CD14-positive monocyte (primary cell): ENCODE measurements around the gene PRPF18. TPM values are rescaled to one million over a fixed set of nuclear protein-coding genes. Genes with fewer than 3 reads are reported as not detected.

Experiments
- DNase-seq, 3 donors: peaks; one replicate each; pipeline ENCODE4 v3.0.0-alpha.2; 2011 to 2022
- H2AFZ ChIP-seq: 2 replicates; pipeline ENCODE4 v1.6.0; 2012; ENCODE audit warnings: mild to moderate bottlenecking, low read depth, low read length, inconsistent platforms; ENCODE audit not compliant: insufficient read depth, poor library complexity, severe bottlenecking
- H3K27ac ChIP-seq, 2 donors: 1 replicate in 1 of 2; 2 replicates in 1 of 2; pipeline ENCODE4 v1.5.1; 2012 to 2013; ENCODE audit warnings: low read length in 2 of 2, control low read depth in 1 of 2, inconsistent platforms in 1 of 2, low read depth in 1 of 2, mild to moderate bottlenecking in 1 of 2
- H3K27me3 ChIP-seq, 2 donors: one replicate each; pipeline versions ENCODE4 v1.6.0 to v1.6.1; 2011 to 2013; ENCODE audit warnings: low read length in 2 of 2; ENCODE audit not compliant: control insufficient read depth in 2 of 2, insufficient read depth in 2 of 2
- H3K36me3 ChIP-seq, 2 donors: replicated peaks in 1 of 2; 1 replicate in 1 of 2; 2 replicates in 1 of 2; pipeline versions ENCODE4 v1.5.1 to v1.6.1; 2012 to 2013; ENCODE audit warnings: low read length in 2 of 2, control low read depth in 1 of 2, inconsistent platforms in 1 of 2, mild to moderate bottlenecking in 1 of 2; ENCODE audit not compliant: insufficient read depth in 2 of 2, control insufficient read depth in 1 of 2
- H3K4me1 ChIP-seq, 2 donors: 1 replicate in 1 of 2; 2 replicates in 1 of 2; pipeline versions ENCODE4 v1.5.1 to v1.6.1; 2012 to 2013; ENCODE audit warnings: low read length in 2 of 2, control low read depth in 1 of 2, inconsistent platforms in 1 of 2, mild to moderate bottlenecking in 1 of 2, moderate library complexity in 1 of 2; ENCODE audit not compliant: insufficient read depth in 2 of 2, control insufficient read depth in 1 of 2
- H3K4me2 ChIP-seq: replicated peaks from 2 replicates; pipeline ENCODE3; 2012; ENCODE audit warnings: low read length, moderate library complexity, mild to moderate bottlenecking; ENCODE audit not compliant: poor library complexity, severe bottlenecking; ENCODE audit errors: extremely low read depth
- H3K4me3 ChIP-seq, 3 experiments: fragments of 200-600 bp in 1 of 3; sonication (generic) in 1 of 3; replicated peaks in 1 of 3; 1 replicate in 2 of 3; 2 replicates in 1 of 3; pipeline ENCODE4 v1.5.1; 2011 to 2013; ENCODE audit warnings: low read length in 3 of 3, mild to moderate bottlenecking in 3 of 3, control low read depth in 2 of 3, low read depth in 2 of 3, inconsistent platforms in 1 of 3, moderate library complexity in 1 of 3
- H3K79me2 ChIP-seq: 2 replicates; pipeline ENCODE4 v1.6.0; 2012; ENCODE audit warnings: mild to moderate bottlenecking, control low read depth, inconsistent platforms, low read length, moderate library complexity; ENCODE audit not compliant: insufficient read depth
- H3K9ac ChIP-seq: 2 replicates; pipeline ENCODE4 v1.6.0; 2017; ENCODE audit warnings: low read length, mild to moderate bottlenecking; ENCODE audit not compliant: insufficient read depth, poor library complexity, severe bottlenecking
- H3K9me3 ChIP-seq, 2 donors: replicated peaks in 1 of 2; 1 replicate in 1 of 2; 2 replicates in 1 of 2; pipeline versions ENCODE4 v1.5.1 to v1.6.1; 2012 to 2013; ENCODE audit warnings: low read length in 2 of 2, control low read depth in 1 of 2; ENCODE audit not compliant: control insufficient read depth in 1 of 2, insufficient read depth in 1 of 2
- H4K20me1 ChIP-seq: 2 replicates; pipeline ENCODE4 v1.6.0; 2012; ENCODE audit warnings: mild to moderate bottlenecking, low read length, control low read depth, moderate library complexity; ENCODE audit not compliant: insufficient read depth
- H3K27ac Mint-ChIP-seq, 7 donors: one replicate each; pipeline ENCODE4 v1.8.0; 2020; ENCODE audit warnings: mild to moderate bottlenecking in 7 of 7, mixed read lengths in 7 of 7, moderate library complexity in 6 of 7, inconsistent platforms in 2 of 7
- H3K27me3 Mint-ChIP-seq, 3 donors: one replicate each; pipeline ENCODE4 v1.8.0; 2021 to 2022; ENCODE audit warnings: low read depth in 3 of 3, mild to moderate bottlenecking in 3 of 3, mixed read lengths in 3 of 3, moderate library complexity in 3 of 3, inconsistent platforms in 1 of 3
- H3K36me3 Mint-ChIP-seq, 2 donors: one replicate each; pipeline ENCODE4 v1.8.0; 2020; ENCODE audit warnings: mixed read lengths in 2 of 2, inconsistent platforms in 1 of 2, mild to moderate bottlenecking in 1 of 2
- H3K4me1 Mint-ChIP-seq: one replicate; pipeline ENCODE4 v1.8.0; 2020; ENCODE audit warnings: mild to moderate bottlenecking, mixed read lengths
- H3K4me3 Mint-ChIP-seq, 2 donors: one replicate each; pipeline ENCODE4 v1.8.0; 2020; ENCODE audit warnings: mild to moderate bottlenecking in 2 of 2, mixed read lengths in 2 of 2, moderate library complexity in 1 of 2
- H3K9me3 Mint-ChIP-seq, 7 donors: one replicate each; pipeline ENCODE4 v1.8.0; 2020 to 2022; ENCODE audit warnings: mixed read lengths in 7 of 7, mild to moderate bottlenecking in 6 of 7, moderate library complexity in 6 of 7, inconsistent platforms in 2 of 7
- WGBS: methylation state at CpG from one replicate; pipeline ENCODE4 v1.1.5; 2013; ENCODE audit warnings: missing lambda C conversion rate; ENCODE audit not compliant: insufficient coverage; 5-methylcytosine and 5-hydroxymethylcytosine counted together
- intact Hi-C, 2 donors: fragments of 100-400 bp; cut with micrococcal nuclease; formaldehyde crosslinking; loops; one replicate each; pipeline versions ENCODE4 v1.15.0 to v1.15.1; 2023
- polyA plus RNA-seq, 3 donors: library from polyadenylated mRNA; depleted of rRNA in 1 of 3; unstranded in 2 of 3; stranded (reverse) in 1 of 3; fragments of 300-500 nt in 2 of 3; fragments of >200 nt in 1 of 3; fragmentation: Illumina TruSeq in 2 of 3; gene quantifications; 1 replicate in 2 of 3; 2 replicates in 1 of 3; pipeline ENCODE4 v1.2.3, GENCODE V29; 2012 to 2021
- TF ChIP-seq, protein P1 (sequence below): fragments of 200-600 bp; IDR thresholded peaks from one replicate; pipeline ENCODE4 v1.8.0; 2022; ENCODE audit warnings: antibody characterized with exemption, mild to moderate bottlenecking

Gene PRPF18
- polyA plus RNA-seq, 3 donors = 13.8 to 31.4 (median 26.8) TPM

DNA sequence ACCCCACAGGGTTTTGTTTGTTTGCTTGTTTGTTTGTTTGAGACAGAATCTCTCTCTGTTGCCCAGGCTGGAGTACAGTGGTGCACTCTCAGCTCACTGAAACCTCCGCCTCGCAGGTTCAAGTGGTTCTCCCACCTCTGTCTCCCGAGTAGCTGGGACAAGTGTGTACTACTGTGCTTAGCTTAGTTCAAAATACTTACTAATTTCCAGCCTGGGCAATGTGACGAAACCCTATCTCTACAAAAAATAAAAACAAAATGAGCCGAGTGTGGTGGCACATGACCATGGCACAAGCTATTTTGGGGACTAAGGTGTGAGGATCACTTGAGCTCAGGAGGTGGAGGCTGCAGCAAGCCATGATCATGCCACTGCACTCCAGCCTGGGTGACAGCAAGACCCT, 15.2 kb upstream of the PRPF18 start:
- H3K9ac ChIP-seq = no peak overlapping the region
- no peaks in the 10 kb centered on the region for H3K36me3 Mint-ChIP-seq
- intact Hi-C loops = no loop called here
- no peaks in the 10 kb centered on the region for H4K20me1 ChIP-seq
- no peak overlapping the region for H3K4me3 Mint-ChIP-seq
- no peak for DNase-seq
- no peaks in the 10 kb centered on the region for H3K27me3 ChIP-seq
- peaks cover 15 to 23% of the 10 kb centered on the region in 2 donors for H3K4me1 ChIP-seq
- no peaks in the 10 kb centered on the region for H3K36me3 ChIP-seq
- WGBS = 100% methylated on average over 2 of the region's 5 CpGs
- TF ChIP-seq, protein P1, sequence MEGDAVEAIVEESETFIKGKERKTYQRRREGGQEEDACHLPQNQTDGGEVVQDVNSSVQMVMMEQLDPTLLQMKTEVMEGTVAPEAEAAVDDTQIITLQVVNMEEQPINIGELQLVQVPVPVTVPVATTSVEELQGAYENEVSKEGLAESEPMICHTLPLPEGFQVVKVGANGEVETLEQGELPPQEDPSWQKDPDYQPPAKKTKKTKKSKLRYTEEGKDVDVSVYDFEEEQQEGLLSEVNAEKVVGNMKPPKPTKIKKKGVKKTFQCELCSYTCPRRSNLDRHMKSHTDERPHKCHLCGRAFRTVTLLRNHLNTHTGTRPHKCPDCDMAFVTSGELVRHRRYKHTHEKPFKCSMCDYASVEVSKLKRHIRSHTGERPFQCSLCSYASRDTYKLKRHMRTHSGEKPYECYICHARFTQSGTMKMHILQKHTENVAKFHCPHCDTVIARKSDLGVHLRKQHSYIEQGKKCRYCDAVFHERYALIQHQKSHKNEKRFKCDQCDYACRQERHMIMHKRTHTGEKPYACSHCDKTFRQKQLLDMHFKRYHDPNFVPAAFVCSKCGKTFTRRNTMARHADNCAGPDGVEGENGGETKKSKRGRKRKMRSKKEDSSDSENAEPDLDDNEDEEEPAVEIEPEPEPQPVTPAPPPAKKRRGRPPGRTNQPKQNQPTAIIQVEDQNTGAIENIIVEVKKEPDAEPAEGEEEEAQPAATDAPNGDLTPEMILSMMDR = no peak
- H3K27ac Mint-ChIP-seq = no peak overlapping the region
- H2AFZ ChIP-seq = no peak overlapping the region
- H3K9me3 ChIP-seq = no peaks in the 10 kb centered on the region
- peaks cover 0 to 9% (median 0%) of the 10 kb centered on the region in 3 donors for H3K27me3 Mint-ChIP-seq
- H3K27ac ChIP-seq = no peak overlapping the region
- no peak overlapping the region for H3K4me3 ChIP-seq
- H3K79me2 ChIP-seq = no peaks in the 10 kb centered on the region
- H3K4me1 Mint-ChIP-seq = peaks cover 18% of the 10 kb centered on the region
- H3K4me2 ChIP-seq = no peak overlapping the region
- H3K9me3 Mint-ChIP-seq = peaks cover 0 to 9% (median 4%) of the 10 kb centered on the region in 7 donors

DNA sequence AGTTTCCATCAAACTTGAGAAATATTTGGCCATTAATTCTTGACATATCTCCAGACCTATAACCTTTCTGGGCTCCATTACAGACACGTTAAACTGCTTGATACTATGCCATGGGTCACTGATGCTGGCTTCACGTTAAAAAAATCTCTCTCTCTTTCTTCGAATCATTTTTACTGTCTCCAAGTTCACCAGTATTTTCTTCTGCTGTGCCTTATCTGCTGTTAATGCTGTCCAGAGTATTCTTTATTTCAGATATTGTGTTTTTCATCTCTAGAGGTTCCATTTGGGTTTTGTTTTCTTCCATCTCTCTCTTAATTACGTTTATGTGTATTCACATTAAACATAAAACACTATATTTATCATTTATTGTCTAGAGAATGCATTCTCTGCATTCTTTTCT, 12.8 kb upstream of the PRPF18 start:
- 90% methylated on average over 2 of the region's 4 CpGs for WGBS

More for the DNA sequence above, 12.8 kb upstream of the PRPF18 start:
- no peaks in the 10 kb centered on the region for H3K9me3 ChIP-seq
- no peak overlapping the region for H2AFZ ChIP-seq
- H3K4me3 ChIP-seq = no peak overlapping the region
- no peak overlapping the region for H3K4me2 ChIP-seq
- no peaks in the 10 kb centered on the region for H3K36me3 Mint-ChIP-seq
- TF ChIP-seq, protein P1 = no peak
- peaks cover 9 to 22% of the 10 kb centered on the region in 2 donors for H3K4me1 ChIP-seq
- no peak overlapping the region for H3K27ac Mint-ChIP-seq
- H3K79me2 ChIP-seq = no peaks in the 10 kb centered on the region
- H3K27me3 Mint-ChIP-seq = peaks cover 0 to 9% (median 0%) of the 10 kb centered on the region in 3 donors
- H4K20me1 ChIP-seq = no peaks in the 10 kb centered on the region
- H3K27ac ChIP-seq = no peak overlapping the region
- H3K4me1 Mint-ChIP-seq = peaks cover 15% of the 10 kb centered on the region
- no peak for DNase-seq
- no peaks in the 10 kb centered on the region for H3K36me3 ChIP-seq
- H3K27me3 ChIP-seq = no peaks in the 10 kb centered on the region
- intact Hi-C loops = no loop called here
- H3K4me3 Mint-ChIP-seq = peak overlapping the region in 1 of 2 donors; percentile 4
- no peak overlapping the region for H3K9ac ChIP-seq
- H3K9me3 Mint-ChIP-seq = peaks cover 0 to 8% (median 3%) of the 10 kb centered on the region in 7 donors
